Mucosa of rectum (tissue), 2 donors: ENCODE results near the gene GDF10.

ENCODE experiments used
- H3K27ac ChIP-seq, 2 donors: one replicate each; pipeline ENCODE4 v1.7.0; 2013; ENCODE audit warnings: inconsistent platforms in 2 of 2, low read depth in 2 of 2, low read length in 2 of 2
- H3K27me3 ChIP-seq, 2 donors: one replicate each; pipeline ENCODE4 v1.7.0; 2013; ENCODE audit warnings: low read length in 2 of 2; ENCODE audit not compliant: control insufficient read depth in 2 of 2, insufficient read depth in 2 of 2
- H3K36me3 ChIP-seq, 2 donors: one replicate each; pipeline ENCODE4 v1.7.0; 2013; ENCODE audit warnings: low read length in 2 of 2; ENCODE audit not compliant: control insufficient read depth in 2 of 2, insufficient read depth in 2 of 2
- H3K4me1 ChIP-seq, 2 donors: one replicate each; pipeline ENCODE4 v1.7.0; 2013; ENCODE audit warnings: low read length in 2 of 2, mild to moderate bottlenecking in 1 of 2; ENCODE audit not compliant: control insufficient read depth in 2 of 2, insufficient read depth in 2 of 2
- H3K4me3 ChIP-seq, 2 donors: one replicate each; pipeline ENCODE4 v1.7.0; 2013; ENCODE audit warnings: low read length in 2 of 2
- H3K9ac ChIP-seq, 2 donors: one replicate each; pipeline ENCODE4 v1.7.0; 2013; ENCODE audit warnings: low read length in 2 of 2, low read depth in 1 of 2, mild to moderate bottlenecking in 1 of 2
- H3K9me3 ChIP-seq, 2 donors: one replicate each; pipeline ENCODE4 v1.7.0; 2013; ENCODE audit warnings: low read length in 2 of 2; ENCODE audit not compliant: control insufficient read depth in 2 of 2
- donor health status: healthy.
- donor health status: Normal muscosa, but diverticular disease.

The GDF10 gene

DNA sequence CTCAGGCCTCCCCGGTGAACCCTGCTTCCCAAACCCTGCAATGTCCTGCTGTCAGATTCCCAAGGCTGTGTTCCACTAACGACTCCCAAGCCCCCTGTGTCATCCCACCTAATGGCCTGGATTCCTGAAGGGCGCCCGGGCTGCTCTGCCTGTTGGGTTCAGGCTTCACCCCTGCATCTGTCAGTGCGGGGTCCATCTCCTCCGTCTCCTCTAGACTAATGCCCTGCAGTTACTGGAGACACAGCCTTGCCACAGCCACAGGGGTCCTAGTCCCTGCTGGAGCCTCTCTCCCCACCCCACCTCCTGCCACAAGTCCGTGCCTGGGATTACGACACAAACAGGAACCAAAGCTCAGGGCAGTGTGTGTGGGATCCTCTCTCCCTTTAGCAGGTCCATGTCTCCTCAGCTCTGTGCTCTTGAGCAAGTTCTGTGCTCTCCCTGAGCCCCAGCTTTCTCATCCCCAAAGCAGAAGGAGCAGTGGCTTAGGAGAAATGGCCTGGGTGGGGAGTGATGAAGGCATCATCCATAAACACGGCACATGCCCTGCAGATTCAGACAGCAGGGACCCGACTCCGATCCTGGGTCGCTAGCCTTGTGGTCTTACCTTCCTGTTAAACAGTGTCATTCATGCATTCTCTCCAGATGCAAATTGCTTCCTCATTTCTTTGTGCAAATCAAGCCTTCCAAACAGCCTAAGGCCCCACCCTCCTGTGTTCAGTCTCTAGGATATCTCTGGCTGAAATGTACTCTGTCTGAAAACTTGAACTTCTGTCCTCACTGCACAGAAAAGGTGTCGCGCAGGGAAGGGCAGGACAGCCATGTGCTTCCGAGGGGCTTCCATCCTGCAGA is 40.0 kb downstream of the GDF10 start:
- no peak overlapping the region for H3K4me3 ChIP-seq
- H3K9me3 ChIP-seq = no peaks in the 10 kb centered on the region
- H3K9ac ChIP-seq = peak overlapping the region in 1 of 2 donors; percentile 35
- peak overlapping the region in 1 of 2 donors; percentile 26 for H3K27ac ChIP-seq
- no peaks in the 10 kb centered on the region for H3K27me3 ChIP-seq
- H3K36me3 ChIP-seq = no peaks in the 10 kb centered on the region
- H3K4me1 ChIP-seq = peaks cover 5 to 7% of the 10 kb centered on the region in 2 donors

DNA sequence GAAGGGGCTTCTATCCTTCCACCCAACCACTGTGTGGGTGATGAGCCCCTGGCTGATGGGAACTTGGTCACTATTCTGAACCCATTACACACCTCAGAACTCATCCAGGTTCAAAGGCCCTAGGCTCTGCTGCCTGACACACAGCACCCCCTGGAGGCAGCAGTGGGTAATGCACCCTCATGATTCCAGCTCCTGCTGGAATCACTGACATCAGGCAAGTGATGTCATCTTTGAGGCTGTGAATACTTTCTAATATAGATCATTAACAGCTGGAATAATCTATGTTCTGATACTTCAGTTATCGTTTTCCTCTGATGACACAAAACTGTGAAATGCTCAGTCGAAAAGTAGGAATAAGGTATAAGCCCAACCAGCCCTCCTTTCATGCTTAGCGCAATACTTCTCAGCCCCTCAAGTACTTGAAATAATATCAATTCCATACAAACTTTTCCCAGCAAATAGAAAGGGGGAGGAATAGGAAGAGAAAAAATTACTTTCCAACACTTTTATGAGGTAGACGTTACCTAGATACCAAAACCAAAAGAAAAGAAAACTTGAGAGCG is 40.7 kb downstream of the GDF10 start:
- peak overlapping the region in 1 of 2 donors; percentile 26 for H3K27ac ChIP-seq
- no peak overlapping the region for H3K4me3 ChIP-seq
- peak overlapping the region in 1 of 2 donors; percentile 35 for H3K9ac ChIP-seq
- peaks cover 5 to 7% of the 10 kb centered on the region in 2 donors for H3K4me1 ChIP-seq
- H3K36me3 ChIP-seq = no peaks in the 10 kb centered on the region
- H3K9me3 ChIP-seq = no peaks in the 10 kb centered on the region
- H3K27me3 ChIP-seq = no peaks in the 10 kb centered on the region

DNA sequence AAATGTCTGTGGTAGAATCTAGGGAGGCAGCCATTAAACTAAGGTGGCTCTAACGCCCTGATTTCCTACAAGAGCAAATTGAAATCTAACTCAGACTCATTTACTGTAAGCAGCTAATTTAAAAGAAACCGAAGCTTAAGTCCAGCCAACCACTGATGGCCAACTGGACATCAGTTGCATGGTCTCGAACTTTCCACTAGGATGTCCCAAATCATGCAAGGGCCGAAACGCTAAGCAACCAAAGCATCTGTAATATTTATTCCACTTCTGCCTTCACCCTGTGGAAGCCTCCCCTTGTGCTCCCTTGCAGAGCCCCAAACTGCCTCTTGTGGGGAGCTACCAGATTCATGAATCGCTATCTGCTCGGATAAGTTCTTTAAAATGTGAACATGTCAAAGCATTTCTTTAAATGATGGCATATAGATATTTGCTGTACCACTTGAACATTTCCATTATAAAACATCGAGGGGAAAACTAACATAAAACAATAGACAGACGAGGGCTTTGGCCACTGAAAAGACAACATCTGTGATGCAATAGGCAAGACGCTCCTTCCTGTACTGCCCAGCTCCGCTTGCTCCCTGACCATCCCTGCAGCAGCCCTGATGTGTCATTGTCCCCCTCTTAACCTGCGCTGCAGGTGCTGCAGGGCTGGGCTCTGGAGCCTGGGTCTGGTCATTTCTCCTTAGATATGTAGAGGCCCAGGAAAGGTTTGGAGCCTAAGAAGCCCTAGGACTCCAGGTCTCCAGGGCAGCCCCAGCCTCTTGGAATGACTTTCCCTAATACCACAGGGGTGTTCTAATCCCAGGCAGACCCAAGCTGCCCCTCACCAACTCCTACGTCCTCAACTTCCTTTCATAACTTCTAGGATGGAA is 45.2 kb downstream of the GDF10 start:
- H3K36me3 ChIP-seq = no peaks in the 10 kb centered on the region
- no peak overlapping the region for H3K4me3 ChIP-seq
- H3K27ac ChIP-seq = no peak overlapping the region
- H3K4me1 ChIP-seq = peaks cover 2 to 5% of the 10 kb centered on the region in 2 donors
- H3K9ac ChIP-seq = no peak overlapping the region
- no peaks in the 10 kb centered on the region for H3K27me3 ChIP-seq
- H3K9me3 ChIP-seq = no peaks in the 10 kb centered on the region

DNA sequence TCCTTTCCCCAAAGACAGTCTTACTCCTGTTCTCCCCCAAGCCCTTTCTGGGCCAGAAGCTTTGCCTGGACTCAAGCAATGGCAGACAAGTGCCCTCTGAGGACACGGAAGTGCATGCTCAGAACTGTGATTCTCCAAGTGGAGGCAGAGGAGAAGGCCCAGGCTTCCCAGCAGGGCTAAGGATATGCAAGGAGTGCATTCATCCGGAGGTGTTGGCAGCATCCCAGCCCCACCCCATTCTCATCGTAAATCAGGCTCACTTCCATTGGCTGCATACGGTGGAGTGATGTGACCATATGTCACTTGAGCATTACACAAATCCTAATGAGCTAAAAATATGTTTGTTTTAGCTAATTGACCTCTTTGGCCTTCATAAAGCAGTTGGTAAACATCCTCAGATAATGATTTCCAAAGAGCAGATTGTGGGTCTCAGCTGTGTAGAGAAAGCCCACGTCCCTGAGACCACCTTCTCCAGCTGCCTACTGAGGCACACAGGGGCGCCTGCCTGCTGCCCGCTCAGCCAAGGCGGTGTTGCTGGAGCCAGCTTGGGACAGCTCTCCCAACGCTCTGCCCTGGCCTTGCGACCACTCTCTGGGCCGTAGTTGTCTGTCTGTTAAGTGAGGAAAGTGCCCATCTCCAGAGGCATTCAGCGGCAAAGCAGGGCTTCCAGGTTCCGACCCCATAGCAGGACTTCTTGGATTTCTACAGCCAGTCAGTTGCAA is 46.7 kb downstream of the GDF10 start:
- Histone ChIP-seq H3K9ac (no peak overlapping the region), H3K36me3 (no peaks in the 10 kb centered on the region), H3K4me1 (peaks cover 0 to 3% of the 10 kb centered on the region in 2 donors), H3K27me3 (no peaks in the 10 kb centered on the region), H3K27ac (no peak overlapping the region), H3K4me3 (no peak overlapping the region), H3K9me3 (no peaks in the 10 kb centered on the region)

DNA sequence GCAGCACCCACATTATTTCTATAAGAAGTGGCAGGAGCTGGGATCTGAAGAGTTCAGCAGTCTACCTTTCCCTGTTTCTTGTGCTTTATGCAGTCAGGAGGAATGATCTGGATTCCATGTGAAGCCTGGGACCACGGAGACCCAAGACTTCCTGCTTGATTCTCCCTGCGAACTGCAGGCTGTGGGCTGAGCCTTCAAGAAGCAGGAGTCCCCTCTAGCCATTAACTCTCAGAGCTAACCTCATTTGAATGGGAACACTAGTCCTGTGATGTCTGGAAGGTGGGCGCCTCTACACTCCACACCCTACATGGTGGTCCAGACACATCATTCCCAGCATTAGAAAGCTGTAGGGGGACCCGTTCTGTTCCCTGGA is 47.3 kb downstream of the GDF10 start:
- Histone ChIP-seq H3K27ac (no peak overlapping the region), H3K9me3 (no peaks in the 10 kb centered on the region), H3K9ac (no peak overlapping the region), H3K4me1 (peaks cover 0 to 3% of the 10 kb centered on the region in 2 donors), H3K4me3 (no peak overlapping the region), H3K36me3 (no peaks in the 10 kb centered on the region), H3K27me3 (no peaks in the 10 kb centered on the region)

DNA sequence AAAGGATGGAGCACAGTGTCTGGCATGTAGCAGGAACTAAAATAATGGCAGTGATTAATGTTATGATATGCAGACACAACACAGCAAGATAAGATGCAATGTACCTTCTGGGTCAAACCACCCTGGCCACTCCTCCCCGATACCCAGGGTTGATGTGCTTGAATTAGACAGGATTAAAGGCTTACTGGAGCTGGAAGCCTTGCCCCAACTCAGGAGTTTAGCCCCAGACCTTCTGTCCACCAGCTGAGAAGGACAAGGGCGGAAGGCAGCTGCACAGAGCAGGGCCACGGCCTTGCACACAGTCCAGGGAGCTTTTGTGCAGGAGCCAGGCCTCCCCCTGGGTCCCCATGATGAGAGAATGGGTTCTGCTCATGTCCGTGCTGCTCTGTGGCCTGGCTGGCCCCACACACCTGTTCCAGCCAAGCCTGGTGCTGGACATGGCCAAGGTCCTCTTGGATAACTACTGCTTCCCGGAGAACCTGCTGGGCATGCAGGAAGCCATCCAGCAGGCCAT is 48.2 kb downstream of the GDF10 start, which contains the start of gene RBP3:
Gene RBP3, plus strand, starts transcription at position 226 of the 514 bp plus-strand sequence. Its CDS starts 122 bp downstream, at position 348.
- Histone ChIP-seq H3K27ac (no peak within 1 kb of the TSS), H3K9ac (no peak within 1 kb of the TSS), H3K27me3 (no peaks in the 10 kb centered on the region), H3K9me3 (no peaks in the 10 kb centered on the region), H3K4me1 (peaks cover 0 to 3% of the 10 kb centered on the region in 2 donors), H3K4me3 (no peak within 1 kb of the TSS), H3K36me3 (no peaks in the 10 kb centered on the region)

DNA sequence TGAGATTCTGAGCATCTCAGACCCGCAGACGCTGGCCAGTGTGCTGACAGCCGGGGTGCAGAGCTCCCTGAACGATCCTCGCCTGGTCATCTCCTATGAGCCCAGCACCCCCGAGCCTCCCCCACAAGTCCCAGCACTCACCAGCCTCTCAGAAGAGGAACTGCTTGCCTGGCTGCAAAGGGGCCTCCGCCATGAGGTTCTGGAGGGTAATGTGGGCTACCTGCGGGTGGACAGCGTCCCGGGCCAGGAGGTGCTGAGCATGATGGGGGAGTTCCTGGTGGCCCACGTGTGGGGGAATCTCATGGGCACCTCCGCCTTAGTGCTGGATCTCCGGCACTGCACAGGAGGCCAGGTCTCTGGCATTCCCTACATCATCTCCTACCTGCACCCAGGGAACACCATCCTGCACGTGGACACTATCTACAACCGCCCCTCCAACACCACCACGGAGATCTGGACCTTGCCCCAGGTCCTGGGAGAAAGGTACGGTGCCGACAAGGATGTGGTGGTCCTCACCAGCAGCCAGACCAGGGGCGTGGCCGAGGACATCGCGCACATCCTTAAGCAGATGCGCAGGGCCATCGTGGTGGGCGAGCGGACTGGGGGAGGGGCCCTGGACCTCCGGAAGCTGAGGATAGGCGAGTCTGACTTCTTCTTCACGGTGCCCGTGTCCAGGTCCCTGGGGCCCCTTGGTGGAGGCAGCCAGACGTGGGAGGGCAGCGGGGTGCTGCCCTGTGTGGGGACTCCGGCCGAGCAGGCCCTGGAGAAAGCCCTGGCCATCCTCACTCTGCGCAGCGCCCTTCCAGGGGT is 48.9 kb downstream of the GDF10 start:
- H3K9me3 ChIP-seq = no peaks in the 10 kb centered on the region
- H3K27me3 ChIP-seq = no peaks in the 10 kb centered on the region
- H3K9ac ChIP-seq = no peak overlapping the region
- H3K27ac ChIP-seq = no peak overlapping the region
- no peak overlapping the region for H3K4me3 ChIP-seq
- no peaks in the 10 kb centered on the region for H3K36me3 ChIP-seq
- peaks cover 0 to 3% of the 10 kb centered on the region in 2 donors for H3K4me1 ChIP-seq

DNA sequence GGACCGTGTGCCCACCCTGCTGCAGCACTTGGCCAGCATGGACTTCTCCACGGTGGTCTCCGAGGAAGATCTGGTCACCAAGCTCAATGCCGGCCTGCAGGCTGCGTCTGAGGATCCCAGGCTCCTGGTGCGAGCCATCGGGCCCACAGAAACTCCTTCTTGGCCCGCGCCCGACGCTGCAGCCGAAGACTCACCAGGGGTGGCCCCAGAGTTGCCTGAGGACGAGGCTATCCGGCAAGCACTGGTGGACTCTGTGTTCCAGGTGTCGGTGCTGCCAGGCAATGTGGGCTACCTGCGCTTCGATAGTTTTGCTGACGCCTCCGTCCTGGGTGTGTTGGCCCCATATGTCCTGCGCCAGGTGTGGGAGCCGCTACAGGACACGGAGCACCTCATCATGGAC is 49.5 kb downstream of the GDF10 start:
- no peaks in the 10 kb centered on the region for H3K27me3 ChIP-seq
- peaks cover 0 to 3% of the 10 kb centered on the region in 2 donors for H3K4me1 ChIP-seq
- H3K4me3 ChIP-seq = no peak overlapping the region
- H3K36me3 ChIP-seq = no peaks in the 10 kb centered on the region
- no peak overlapping the region for H3K9ac ChIP-seq
- H3K27ac ChIP-seq = no peak overlapping the region
- H3K9me3 ChIP-seq = no peaks in the 10 kb centered on the region

DNA sequence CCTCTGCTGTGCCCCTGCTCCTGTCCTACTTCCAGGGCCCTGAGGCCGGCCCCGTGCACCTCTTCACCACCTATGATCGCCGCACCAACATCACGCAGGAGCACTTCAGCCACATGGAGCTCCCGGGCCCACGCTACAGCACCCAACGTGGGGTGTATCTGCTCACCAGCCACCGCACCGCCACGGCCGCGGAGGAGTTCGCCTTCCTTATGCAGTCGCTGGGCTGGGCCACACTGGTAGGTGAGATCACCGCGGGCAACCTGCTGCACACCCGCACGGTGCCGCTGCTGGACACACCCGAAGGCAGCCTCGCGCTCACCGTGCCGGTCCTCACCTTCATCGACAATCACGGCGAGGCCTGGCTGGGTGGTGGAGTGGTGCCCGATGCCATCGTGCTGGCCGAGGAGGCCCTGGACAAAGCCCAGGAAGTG is 50.0 kb downstream of the GDF10 start:
- Histone ChIP-seq H3K36me3 (no peaks in the 10 kb centered on the region), H3K27ac (no peak overlapping the region), H3K4me3 (no peak overlapping the region), H3K9me3 (no peaks in the 10 kb centered on the region), H3K9ac (no peak overlapping the region), H3K27me3 (no peaks in the 10 kb centered on the region), H3K4me1 (peaks cover 0 to 3% of the 10 kb centered on the region in 2 donors)
